Stimulated activated CD4-positive, alpha-beta T cell treated with anti-CD3 and anti-CD28 coated beads, Interleukin-4, amount 100 ng/mL, for 1 hour (primary cell): ENCODE results near the gene PFKL.

ENCODE experiments used
- DNase-seq: peaks from one replicate; pipeline ENCODE4 v3.0.0-alpha.2; 2020

Gene PFKL

GRCh38 chr21:44314561-44314960 is 14.7 kb downstream of the PFKL start:
- no peak for DNase-seq

GRCh38 chr21:44315691-44316203 is 15.9 kb downstream of the PFKL start:
- DNase-seq: no peak

- DNase-seq: no peak
Measured at GRCh38 chr21:44316277-44316900, 16.5 kb downstream of the PFKL start.

GRCh38 chr21:44317241-44317782 is 17.5 kb downstream of the PFKL start:
- no peak for DNase-seq

- DNase-seq: no peak
Measured at GRCh38 chr21:44317871-44318270, 18.0 kb downstream of the PFKL start.

GRCh38 chr21:44318489-44319285 is 18.8 kb downstream of the PFKL start:
- DNase-seq: no peak

GRCh38 chr21:44319407-44320065 is 19.7 kb downstream of the PFKL start:
- DNase-seq: no peak

GRCh38 chr21:44320847-44321246 is 21.0 kb downstream of the PFKL start:
- no peak for DNase-seq

GRCh38 chr21:44321846-44322450 is 22.1 kb downstream of the PFKL start:
- no peak for DNase-seq

GRCh38 chr21:44322621-44323325 is 22.9 kb downstream of the PFKL start:
- DNase-seq: no peak

GRCh38 chr21:44323591-44323990 is 23.7 kb downstream of the PFKL start:
- no peak for DNase-seq

- DNase-seq: no peak
Measured at GRCh38 chr21:44324106-44324853, 24.4 kb downstream of the PFKL start.

GRCh38 chr21:44324854-44325107 is 24.9 kb downstream of the PFKL start:
- no peak for DNase-seq

- no peak for DNase-seq
Measured at GRCh38 chr21:44325386-44326271, 25.8 kb downstream of the PFKL start.

- DNase-seq: no peak
Measured at GRCh38 chr21:44326272-44326647, 26.4 kb downstream of the PFKL start.

- DNase-seq: no peak
Measured at GRCh38 chr21:44326716-44327602, 27.1 kb downstream of the PFKL start.

GRCh38 chr21:44327603-44327974 is 27.7 kb downstream of the PFKL start:
- no peak for DNase-seq

GRCh38 chr21:44328242-44328895 is 28.5 kb downstream of the PFKL start:
- DNase-seq: no peak
